Measurements from ENCODE around the gene LYRM4.

DNA sequence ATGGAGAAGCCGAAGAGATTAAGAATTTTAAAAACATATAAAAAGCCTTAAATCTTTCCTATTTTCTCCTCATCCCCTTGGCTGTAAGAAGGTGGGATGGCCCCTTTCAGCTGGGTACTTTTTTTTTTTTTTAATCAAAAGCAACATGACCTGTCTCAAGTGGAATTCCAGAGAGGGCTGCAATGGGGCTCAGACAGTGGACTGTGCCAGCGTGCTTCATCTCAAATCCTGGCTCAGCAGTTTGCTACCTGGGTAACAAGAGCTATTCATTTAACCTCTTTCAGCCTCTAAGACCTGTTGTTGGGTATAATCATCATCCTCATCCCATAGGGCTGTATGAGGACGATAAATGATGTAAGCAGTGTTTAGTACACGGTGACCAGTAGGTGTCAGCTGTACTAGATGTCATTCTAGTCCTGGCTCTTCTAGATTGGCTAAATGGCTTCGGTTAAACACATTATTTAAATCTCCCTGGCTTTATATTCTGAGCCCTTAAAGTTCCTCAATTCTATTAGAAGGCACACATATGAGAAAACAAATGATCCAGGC, 182.6 kb downstream of the LYRM4 start:
- TF ChIP-seq NFE2L2 (conservative IDR thresholded peaks at IDR 0.05; ENCODE audit: low read length) (no peak), POLR2A (IDR thresholded peaks at IDR 0.05; ENCODE audit: low read length) (no peak), PBX3 (IDR thresholded peaks at IDR 0.05) (no peak), MYC (IDR thresholded peaks at IDR 0.05; ENCODE audit: borderline replicate concordance, low read length) (no peak), CEBPB (IDR thresholded peaks at IDR 0.05) (no peak), ZFP36 (IDR thresholded peaks at IDR 0.05; ENCODE audit: borderline replicate concordance, partially characterized antibody) (no peak), MAFK (IDR thresholded peaks at IDR 0.05; ENCODE audit: partially characterized antibody) (no peak), KDM5A (IDR thresholded peaks at IDR 0.05) (no peak), TP53 (CRISPR knock-in tag; IDR thresholded peaks at IDR 0.05) (no peak), REST (IDR thresholded peaks at IDR 0.05) (no peak), HMGXB4 (CRISPR knock-in tag; IDR thresholded peaks at IDR 0.05; ENCODE audit: borderline replicate concordance) (no peak)
- TF ChIP-seq, protein P1, sequence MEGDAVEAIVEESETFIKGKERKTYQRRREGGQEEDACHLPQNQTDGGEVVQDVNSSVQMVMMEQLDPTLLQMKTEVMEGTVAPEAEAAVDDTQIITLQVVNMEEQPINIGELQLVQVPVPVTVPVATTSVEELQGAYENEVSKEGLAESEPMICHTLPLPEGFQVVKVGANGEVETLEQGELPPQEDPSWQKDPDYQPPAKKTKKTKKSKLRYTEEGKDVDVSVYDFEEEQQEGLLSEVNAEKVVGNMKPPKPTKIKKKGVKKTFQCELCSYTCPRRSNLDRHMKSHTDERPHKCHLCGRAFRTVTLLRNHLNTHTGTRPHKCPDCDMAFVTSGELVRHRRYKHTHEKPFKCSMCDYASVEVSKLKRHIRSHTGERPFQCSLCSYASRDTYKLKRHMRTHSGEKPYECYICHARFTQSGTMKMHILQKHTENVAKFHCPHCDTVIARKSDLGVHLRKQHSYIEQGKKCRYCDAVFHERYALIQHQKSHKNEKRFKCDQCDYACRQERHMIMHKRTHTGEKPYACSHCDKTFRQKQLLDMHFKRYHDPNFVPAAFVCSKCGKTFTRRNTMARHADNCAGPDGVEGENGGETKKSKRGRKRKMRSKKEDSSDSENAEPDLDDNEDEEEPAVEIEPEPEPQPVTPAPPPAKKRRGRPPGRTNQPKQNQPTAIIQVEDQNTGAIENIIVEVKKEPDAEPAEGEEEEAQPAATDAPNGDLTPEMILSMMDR (IDR thresholded peaks at IDR 0.05) = no peak
- TF ChIP-seq, protein P2, sequence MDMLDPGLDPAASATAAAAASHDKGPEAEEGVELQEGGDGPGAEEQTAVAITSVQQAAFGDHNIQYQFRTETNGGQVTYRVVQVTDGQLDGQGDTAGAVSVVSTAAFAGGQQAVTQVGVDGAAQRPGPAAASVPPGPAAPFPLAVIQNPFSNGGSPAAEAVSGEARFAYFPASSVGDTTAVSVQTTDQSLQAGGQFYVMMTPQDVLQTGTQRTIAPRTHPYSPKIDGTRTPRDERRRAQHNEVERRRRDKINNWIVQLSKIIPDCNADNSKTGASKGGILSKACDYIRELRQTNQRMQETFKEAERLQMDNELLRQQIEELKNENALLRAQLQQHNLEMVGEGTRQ (IDR thresholded peaks at IDR 0.05) = no peak
- TF ChIP-seq, protein P3, sequence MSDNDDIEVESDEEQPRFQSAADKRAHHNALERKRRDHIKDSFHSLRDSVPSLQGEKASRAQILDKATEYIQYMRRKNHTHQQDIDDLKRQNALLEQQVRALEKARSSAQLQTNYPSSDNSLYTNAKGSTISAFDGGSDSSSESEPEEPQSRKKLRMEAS (IDR thresholded peaks at IDR 0.05) = no peak

All from A549 (cell line).